HEK293T (cell line): ENCODE data around the gene FTSJ3.

Source experiments
- SP1 ChIP-seq: fragments of 450-650 bp; IDR thresholded peaks from 2 replicates; pipeline ENCODE4 v1.6.1; 2017
- TF ChIP-seq, protein P1 (sequence below): fragments of 450-650 bp; IDR thresholded peaks from 2 replicates; pipeline ENCODE4 v1.6.1; 2016

- TF ChIP-seq, protein P1, sequence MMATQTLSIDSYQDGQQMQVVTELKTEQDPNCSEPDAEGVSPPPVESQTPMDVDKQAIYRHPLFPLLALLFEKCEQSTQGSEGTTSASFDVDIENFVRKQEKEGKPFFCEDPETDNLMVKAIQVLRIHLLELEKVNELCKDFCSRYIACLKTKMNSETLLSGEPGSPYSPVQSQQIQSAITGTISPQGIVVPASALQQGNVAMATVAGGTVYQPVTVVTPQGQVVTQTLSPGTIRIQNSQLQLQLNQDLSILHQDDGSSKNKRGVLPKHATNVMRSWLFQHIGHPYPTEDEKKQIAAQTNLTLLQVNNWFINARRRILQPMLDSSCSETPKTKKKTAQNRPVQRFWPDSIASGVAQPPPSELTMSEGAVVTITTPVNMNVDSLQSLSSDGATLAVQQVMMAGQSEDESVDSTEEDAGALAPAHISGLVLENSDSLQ: peak; percentile 40
- TF ChIP-seq SP1: no peak
Measured at GRCh38 chr17:63780507-63780906, 47.0 kb downstream of the FTSJ3 start.
